ENCODE measurements around the gene MEIS3.
"Not testable (repeated sequence)": the region's sequence is repeated elsewhere in the genome, so short reads cannot be mapped to it uniquely, and the experiment has no call there.

GRCh38 chr19:47386582-47386981, 32.7 kb downstream of the MEIS3 start:
- not testable (repeated sequence) for TF ChIP-seq EZH2 (IDR thresholded peaks at IDR 0.05; ENCODE audit: low read length, unreplicated experiment); CTCF (conservative IDR thresholded peaks at IDR 0.05; ENCODE audit: low read depth, low read length); EZH2phosphoT487 (IDR thresholded peaks at IDR 0.05; ENCODE audit: borderline replicate concordance, low read length)

All from PC-3 (cell line).